GM21447 (cell line): ENCODE measurements around the gene PRRX1.

ENCODE experiments used
- ATAC-seq: cut with Tn5 transposase; IDR thresholded peaks from one replicate; pipeline ENCODE4 v1.9.1; 2021; ENCODE audit not compliant: unreplicated experiment

The PRRX1 gene

DNA sequence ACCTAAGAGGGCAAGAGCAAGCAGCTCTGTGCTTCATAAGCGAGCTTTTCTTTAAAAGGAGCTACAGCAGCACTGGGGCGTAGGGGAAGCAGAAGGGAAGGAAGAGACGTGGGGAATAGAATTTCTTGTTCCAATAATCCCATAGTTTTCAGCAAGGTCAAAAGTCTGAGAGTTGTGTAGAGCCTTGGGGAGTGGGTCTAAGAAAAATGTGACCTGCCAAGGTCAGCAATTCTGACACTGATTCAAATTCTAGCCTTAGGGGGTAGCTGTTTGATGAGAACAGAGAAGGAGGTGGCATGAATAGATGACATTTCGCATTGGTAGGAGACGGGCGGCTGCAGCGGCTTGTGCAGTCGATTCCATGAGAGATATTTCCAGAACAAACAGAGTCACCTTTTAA is 22.4 kb downstream of the PRRX1 start:
- no peak for ATAC-seq

DNA sequence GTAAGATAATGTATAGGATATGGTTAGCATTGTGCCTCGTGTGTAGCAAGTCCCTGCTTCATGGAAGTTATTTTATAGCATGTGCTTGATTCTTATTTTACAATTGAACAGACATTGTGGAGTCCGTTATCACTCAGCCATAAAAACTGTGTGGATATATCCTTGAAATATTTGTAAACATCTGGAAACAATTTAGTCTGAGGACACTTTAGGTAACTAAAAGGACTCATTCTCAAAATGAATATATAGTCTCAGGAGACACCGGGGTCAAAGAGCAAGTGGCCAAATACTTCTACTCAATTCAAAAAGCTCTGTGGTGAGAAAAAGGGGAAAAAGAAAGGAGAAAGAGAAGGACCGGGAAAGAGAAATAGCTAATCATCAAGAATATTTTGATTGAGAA is 23.7 kb downstream of the PRRX1 start:
- no peak for ATAC-seq

DNA sequence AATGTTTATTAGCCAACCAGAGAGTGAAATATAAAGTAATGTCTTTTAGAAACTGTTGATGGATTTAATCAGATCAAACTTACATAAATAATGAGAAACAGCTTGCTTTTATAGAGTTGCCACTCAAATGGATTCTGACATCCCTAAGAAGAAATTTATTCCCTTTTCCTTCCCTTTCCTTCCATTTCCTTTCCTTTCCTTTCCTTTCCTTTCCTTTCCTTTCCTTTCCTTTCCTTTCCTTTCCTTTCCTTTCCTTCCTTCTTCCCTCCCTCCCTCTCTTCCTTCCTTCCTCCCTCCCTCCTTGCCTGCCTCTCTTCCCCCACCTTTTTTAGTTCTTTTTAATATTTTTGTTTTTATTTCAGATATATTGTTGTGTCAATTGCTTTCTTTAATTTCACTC is 27.3 kb downstream of the PRRX1 start:
- no peak for ATAC-seq

DNA sequence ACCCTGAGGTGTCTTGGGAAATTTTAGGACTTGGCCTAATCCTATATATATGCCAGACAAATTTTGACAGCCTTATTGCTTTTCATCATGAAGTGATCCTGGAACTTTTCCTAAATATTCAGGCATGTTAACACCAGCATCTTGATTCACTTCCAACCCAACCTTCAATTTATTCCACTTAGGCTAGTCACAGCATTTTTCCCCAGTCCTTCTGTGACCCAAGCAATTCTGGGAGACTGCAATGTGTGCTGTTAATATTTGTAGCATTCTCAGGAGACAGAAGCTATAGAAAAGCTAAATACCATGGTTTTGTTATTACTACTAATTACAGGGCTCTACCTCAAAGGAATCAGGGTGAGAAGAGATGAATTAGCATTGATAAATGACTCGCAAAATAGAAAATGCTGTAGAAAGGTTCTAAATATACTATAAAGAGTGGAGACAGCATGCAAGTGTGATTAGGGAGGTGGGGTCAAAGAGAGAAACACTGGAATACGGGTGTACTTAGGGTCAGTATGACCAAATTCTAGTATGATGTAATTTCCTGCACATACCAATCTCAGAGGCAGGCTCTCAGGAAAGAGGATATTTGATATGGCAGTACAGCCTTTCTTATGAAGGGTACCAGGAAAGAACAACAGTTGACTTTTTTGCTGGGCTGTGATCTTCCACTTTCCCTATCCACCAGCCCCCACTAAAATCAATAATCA is 29.1 kb downstream of the PRRX1 start:
- ATAC-seq = no peak

DNA sequence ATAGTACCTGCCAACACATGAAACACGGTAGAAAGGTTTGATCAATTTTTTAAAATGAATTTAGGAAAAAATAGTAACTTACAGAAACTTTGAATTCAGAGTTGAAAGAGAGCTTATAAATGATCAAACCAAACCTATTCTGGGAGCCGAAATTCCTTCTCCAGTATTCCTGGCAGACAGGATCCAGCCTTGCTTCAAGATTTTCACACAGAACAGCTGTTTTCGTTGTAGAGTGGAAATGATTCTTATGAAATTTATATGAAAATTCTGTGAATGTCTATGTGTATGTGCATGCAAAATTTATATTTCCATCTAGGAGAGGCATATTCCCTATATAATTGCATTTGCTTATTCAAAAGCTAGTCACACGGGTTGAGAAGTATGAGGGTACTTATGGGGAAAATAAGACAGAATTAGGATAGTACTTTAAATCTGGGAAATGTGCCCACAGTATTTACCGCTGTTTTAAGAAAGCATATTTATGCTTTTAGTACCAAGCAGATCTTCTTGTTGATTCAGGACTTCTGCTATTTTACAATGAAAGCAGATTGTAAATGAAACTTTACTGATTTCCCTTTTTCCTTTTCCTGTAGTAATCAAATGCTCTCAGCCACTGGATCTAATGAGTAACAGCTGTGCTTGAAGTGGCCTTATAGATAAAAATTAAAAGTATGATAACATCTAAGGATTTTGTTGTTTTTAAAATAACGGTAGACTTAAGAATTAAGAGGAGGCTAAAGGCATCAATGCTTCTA is 30.4 kb downstream of the PRRX1 start:
- no peak for ATAC-seq

DNA sequence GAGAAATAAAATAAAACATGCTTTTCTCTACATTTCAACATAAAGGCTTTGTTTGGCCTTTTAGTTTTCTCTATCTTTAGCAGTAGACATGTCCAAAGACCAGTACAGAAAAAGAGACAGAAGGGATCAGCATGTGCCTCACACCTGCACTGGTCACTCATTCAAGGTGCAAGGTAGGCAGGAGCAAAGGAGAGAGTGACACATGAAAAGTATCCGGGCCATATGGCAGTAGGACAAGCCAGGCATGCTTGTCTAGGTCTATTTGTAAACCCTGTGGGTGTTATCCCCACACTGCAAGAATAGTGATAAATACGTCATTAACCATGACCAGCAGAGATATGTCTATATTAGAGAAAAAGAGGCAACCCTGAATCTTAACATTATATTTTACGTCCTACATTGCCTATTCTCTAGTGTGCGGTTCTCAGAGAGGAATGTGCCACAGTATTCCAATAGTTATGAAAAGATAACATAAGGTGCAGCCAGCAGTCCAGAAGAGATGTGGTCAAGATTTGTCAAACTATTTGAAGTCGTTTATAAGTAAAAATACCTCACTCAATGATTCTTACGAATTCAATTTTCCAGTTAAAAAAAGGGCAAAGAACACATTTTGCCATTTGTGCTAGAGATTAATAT is 32.1 kb downstream of the PRRX1 start:
- no peak for ATAC-seq

DNA sequence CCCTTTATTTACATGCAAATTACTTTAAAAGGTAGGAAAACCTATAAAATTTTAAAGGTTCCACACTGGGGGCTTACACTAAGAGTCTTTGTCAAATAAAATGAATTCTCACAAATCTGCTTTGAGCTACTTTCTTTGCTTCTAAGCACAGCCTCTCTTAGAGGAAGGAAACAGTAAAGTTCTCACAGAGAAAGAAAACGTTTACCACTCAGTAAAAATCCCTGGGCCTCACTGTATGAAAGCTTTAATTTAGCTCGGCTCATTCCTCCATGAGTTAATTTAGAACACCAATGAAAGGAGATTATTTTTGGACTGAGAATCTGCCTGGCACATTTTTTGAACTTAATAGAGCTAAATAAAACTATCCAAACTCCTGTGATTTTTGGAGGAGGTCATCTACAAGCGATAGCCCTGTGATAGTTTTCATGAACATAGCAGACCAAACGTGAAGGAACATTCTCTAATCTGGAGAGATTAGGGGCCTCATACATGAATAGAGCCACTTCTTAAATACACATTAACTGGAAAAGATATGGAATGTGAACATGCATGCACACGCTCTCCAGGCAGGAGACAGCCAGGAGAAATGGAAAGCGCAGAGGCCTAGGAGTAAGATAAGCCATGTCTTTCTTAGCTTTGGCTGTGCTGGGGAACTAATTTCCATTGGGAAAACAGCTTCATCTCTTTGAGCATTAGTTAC is 32.8 kb downstream of the PRRX1 start:
- ATAC-seq = no peak

DNA sequence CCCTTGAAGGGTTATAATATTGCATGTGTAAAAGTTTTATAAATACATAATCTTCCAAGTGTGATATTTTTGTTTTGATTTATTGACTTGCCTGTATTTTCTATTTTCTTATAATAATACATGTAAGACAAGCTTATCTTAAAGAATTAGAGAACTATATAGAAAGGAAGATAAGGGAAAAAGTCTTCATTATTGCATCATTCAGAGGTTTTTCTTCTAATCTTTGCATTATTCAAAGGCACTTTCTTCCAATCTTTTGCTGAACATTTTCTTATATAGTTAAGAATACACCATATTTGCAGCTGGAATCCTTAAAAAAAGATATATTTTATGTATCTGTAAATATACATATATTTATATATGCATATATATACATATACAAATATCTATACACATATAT is 33.4 kb downstream of the PRRX1 start:
- no peak for ATAC-seq

DNA sequence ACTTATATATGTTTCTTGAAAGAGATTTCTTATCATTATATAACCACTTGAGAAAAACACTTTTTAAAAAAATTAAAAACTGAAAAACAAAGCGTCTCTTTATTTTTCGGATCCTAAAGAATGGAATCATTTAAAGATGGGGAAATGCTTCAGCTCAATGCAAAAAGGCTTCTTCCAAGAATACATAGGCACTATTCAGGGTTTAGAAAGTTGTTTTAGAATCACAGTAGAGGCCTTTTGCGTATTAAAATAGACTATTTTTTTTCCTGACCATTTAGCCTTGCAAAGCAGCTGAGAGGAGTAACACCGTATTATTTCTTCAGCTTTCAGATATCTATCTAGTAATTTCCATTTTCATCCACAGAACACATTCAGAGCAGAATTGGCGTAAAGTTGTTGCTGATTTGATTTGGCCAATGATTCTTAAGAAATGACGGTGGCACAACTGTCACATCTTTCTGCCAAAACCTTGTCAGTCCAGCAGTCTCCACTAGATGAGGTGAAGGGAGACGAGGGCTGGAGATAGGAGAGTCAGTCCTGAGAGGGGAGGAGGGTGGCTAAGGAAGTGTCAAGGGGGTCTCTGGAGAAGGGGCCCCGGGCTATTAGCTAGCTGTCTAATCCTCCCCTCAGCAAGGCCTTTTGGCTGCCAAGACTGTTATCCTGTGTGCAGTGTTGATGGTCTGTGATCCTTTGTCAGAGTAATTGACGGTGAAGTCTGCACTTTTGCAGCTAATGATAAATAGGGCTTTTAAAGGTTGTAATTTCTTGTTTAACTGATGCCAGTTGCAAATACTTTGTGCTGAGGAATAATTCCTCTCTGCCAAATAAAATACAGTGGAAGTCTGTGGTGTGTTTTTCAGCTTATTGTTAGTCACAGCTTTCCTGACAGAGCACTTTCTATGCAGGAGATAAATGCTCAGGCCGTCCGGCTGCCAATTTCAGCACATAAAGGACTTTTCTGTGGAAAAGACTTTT is 34.7 kb downstream of the PRRX1 start:
- ATAC-seq = no peak

DNA sequence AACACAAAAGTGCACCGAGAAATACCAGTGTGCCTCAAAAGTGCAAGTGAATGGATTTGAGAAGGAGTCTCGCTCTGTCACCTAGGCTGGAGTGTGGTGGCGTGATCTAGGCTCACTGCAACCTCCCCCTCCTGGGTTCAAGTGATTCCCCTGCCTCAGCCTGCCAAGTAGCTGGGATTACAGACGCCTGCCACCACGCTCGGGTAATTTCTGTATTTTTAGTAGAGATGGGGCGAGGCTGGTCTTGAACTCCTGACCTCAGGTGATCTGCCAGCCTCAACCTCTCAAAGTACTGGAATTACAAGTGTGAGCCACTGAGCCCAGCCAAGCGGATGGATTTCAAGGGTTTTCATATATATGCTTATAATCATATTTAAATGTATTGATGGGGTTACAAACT is 35.8 kb downstream of the PRRX1 start:
- no peak for ATAC-seq

DNA sequence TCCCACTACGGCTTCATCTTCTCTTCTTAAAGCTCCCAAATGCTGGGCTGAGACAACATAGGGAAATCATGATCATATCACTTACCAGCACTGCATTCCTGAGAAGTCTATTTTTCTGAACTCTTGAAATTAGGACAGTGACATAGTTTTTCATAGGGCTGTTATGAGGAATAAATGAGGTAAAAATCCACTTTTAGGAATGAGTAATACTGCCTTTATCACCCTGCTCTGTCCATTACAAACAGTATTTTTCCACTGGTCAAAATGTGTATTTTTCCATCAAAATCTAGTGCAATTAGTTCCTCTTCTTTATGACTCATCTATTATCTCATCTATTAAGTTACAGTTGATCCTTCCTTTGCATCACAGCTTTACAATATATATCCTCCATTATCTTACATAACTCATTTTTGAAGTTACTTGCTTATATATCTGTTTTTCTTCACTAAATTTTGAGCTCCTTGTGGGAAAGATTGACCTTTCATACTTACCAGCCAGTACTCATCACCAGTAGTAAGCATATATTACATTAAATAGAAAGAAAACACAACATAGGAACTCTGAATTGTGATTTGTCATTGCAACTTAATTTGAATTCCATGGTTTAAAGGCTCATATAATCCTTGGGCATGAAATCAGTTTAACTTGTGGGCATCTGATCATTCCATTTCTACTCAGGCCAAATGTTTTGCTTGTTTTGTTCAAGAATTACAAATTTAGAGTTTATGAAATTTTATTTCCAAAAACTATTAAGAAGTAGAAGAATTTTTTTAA is 37.1 kb downstream of the PRRX1 start:
- no peak for ATAC-seq

DNA sequence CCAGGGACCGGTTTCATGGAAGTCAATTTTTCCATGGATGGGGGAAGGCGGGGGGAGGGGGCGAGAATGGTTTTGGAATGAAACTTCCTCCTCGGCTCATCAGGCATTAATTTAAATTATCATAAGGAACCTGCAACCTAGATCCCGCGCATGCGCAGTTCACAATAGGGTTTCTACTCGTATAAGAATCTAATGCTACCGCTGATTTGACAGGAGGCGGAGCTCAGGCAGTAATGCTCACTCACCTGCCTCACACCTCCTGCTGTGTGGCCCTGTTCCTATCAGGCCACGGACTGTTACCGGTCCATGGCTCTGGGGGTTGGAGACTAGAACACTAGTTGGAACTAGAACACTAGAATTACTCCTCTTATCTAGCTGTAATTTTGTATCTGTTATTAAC is 38.0 kb downstream of the PRRX1 start:
- no peak for ATAC-seq

DNA sequence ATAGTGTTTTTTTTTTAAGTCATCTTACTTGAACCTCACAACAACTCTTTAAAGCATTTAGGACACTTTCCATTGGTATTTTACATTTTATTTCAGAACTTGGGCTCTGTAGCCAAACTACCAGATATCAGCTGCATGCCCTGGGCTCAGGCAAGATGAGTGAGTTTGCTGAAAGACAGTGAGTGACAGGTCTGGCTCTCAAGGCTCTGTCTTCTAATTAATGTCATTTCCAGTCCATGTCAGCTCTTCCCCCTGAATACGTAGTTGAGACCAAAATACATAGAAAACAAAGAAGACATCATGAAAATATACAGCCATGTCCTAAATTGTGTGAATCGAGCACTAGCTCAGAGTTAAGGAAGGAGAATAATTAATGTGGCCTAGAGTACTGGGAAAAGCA is 39.7 kb downstream of the PRRX1 start:
- ATAC-seq = no peak

DNA sequence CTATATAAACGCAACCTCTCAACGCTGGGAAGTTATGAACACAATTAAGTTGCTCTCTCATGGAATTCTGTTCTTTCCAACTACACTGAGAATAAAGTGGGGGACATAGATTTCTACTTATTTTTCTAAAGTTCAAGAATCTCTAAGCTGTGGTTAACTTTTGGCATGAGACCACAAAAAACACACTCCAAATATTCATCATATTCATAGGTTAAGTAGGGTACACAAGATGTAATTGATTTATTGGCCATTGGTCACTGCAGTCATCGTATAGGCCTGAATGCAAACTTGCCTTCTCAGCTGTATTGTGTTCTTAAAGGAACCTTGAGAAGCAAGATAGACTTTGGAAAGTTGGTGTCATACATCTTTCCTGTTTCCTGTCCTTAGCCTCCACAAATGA is 40.3 kb downstream of the PRRX1 start:
- no peak for ATAC-seq

DNA sequence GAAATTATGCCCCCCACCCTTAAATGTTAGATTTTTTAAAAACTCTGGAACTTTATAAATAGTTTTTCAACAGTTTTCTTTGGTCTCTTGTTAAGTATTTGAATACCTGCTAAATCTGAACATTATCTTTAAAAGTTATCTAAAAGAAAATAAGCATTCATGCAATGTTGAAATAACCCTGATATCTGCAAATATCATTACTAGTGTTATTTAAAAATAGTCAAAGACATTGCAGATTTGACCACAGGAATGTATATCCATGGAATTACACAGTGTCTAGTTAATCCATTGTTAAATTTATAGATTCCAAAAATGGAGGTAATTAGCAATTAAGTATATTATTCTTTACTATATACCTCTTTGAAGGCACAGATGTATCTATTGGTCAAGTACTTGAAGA is 42.0 kb downstream of the PRRX1 start:
- no peak for ATAC-seq

DNA sequence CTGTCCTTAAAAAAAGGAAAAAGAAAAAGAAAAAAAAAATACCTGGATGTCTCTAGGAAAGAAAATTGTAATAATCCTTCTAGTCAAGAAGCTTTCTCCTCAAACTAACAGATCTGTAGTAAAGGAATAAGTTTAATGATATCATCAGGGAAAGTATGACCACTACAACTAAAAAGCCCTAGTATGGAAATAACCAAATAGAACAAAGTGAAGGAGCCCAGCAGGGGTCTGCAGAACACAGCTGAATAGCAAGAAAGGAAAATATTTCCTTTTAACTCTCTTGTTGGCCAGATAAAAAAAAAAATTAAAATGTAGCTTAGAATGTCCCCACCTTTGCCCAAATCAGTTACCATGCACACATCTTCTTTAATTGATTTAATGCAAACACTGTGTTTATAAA is 43.2 kb downstream of the PRRX1 start:
- no peak for ATAC-seq

DNA sequence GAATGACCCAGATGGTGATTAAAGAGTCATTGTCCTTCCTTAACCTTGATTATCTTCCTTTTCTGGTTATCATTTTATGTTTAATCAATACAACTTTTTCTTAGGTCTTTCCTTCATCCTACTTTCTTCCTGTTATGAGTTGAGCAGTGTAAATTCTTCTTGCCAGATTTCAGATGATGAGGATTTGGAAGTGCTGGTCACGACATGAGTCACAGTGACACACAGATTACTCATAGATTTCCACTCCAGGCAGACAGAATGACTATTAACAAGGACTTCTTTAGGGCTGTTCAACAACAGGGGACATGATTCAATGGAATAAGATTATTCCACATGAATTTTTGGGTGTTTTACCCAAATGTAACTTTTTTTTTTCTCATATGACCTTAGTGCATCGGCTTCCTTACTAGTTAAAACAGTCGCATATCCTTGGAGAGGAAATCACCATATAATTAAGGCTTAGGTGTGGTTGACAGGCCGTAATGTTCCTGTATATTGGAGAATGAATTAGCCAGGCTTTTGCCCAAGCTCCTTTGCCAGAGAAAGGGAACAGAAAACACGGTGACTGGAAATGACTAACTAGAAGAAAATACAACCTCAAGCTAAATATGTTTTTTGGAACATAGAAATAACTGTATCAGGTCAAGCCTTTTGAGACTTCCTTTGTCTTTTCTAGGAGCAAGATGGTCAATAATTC is 44.2 kb downstream of the PRRX1 start:
- ATAC-seq = no peak

DNA sequence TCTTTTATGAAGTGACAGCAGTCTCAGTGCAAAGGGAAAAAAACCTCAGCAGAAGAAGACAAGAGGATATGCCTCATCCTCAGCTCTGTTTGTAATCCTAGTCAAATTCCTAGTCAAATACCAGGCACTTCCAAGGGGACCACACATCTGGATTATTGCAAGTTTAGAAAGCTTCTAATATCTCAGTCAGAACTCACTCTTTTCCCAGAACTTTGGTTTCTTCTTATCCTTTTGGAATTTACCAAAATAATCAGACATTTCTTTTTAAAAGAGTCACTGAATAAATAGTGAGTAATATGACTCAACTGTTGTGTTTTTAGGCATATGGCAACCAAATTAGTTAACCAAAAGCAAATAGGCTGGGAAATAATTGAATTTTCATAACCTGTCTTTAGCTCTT is 47.8 kb downstream of the PRRX1 start:
- ATAC-seq = no peak

DNA sequence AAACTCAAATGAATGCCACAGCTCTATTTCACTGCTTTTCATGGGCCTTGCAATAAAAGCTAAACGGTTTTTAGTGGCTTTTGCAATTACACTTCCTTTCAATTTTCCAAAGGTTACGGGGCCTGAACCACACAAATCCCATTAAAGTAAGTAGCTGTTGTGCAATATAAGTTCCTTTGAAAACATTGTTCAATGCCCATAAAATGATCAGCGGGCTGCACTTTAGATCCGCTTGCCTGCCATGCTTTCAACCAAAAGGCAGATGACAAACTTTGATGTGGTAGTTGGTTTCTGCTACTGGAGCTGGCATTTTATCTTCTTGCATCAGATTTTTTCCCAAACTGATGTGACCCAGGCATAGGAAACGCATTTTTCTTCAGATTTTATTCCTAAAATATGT is 50.2 kb downstream of the PRRX1 start:
- no peak for ATAC-seq
